GM21447 (cell line): ENCODE results near the gene CHRNA5.

Experiments
- ATAC-seq: cut with Tn5 transposase; IDR thresholded peaks from one replicate; pipeline ENCODE4 v1.9.1; 2021; ENCODE audit not compliant: unreplicated experiment

The CHRNA5 gene

DNA sequence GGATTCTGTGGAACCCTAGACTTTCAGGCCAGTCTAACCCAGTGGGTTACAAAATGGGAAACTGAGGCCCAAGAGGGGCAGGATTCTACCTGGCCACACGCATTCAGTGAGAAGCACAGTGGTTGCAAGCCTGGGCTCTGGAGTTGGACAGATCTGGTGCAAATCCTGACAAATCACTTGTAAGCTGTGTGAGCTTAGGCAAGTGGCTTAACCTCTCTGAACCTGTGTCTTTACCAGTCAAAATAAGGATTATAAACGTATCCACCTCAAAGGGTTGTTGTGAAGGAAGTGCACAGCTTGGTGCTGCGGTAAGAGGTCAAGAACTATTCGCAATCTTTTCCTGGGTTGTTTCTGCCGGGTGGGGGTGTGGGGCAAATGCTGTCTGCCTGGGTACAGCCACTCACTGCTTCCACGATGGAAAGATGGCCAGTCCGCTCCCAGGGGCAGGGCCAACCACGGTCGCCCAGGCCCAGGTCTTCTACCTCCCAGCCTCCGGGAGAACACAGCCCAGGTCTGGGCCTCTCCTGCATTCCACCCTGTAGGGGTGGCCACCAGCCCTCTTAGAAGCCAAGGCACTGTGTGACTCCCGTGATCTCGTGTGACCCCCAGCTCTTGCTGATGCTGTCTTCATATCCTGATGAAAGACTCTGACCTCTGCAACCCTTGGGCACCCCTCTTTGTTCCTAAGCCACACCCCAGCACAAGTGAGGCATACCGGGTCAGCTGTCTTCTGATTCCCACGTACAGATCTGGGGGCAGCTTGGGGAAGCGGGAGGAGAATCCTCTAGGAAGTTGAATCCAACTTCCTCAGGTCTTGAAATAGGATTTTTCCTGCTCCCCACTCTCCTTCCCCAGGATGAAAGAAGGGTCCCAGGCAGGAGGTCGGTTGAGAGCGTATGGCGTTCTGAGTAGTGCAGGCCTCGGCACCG, 54.0 kb downstream of the CHRNA5 start:
- no peak for ATAC-seq

DNA sequence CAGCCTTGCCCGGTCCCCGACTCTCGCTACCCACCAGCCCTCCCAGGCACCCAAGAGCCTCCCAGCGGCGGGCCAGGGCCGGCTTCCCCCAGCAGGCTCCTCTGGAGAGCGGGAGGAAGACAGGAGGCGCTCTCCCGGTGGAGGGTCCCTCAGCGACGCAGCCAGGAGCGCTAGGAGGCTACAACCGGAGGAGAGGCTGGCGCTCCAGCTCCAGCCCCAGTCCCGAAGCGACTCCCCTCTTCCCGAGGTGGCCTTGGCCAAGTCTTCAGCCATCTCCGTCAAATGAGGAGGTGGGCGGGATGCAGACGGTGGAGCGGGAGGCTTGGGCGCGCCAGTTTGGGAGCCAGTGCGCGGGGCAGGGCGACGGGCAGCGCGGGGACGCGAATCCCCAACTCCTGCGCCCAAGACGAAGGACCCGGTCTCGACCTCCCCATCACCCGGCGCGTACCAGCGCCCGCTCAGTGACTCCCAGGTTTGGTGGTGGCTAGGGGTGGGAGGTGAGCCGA, 54.8 kb downstream of the CHRNA5 start:
- no peak for ATAC-seq

DNA sequence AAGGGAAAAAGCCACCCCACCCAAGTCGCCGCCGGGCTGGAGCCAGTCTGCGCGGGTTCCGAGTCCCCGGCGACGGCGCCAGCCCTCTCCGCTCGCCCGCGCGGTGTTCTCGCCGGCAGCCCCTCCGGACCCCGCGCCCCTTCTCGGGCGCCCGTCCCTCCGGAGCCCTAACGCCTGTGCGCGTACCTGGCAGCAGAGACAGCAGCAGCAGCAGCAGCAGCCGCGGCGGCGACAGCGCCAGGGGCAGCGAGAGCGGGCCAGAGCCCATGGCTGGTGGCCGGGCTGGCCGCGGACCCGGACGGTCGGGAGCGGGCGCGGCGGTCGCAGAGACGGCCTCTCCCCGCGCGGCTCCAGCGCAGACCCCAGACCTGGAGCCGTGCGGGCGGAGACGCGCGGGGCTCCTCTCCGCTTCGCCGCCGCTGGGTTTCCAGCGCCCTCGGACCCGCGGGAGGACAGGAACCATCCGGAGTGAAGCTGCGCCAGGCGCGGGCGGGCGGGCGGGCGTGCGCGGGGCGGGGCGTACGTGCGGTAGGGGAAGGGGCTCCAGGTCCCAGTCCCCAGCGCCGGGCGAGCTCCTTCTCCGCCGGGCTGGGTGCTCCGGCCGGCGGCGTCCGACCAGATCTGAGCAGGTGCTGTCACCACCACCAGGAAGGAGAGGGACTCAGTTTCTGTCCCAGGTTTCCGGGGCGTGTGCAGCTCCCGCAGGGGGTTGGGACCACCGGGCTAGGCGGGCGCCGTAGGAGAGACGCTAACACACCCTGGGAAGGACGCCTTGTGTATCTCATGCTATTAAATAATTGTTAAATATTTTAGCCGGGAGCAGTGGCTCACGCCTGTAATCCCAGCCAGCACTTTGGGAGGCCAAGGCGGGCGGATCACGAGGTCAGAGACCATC, 55.5 kb downstream of the CHRNA5 start, which contains the start of gene CHRNA3:
Gene CHRNA3, minus strand, starts transcription at position 470 of the 895 bp plus-strand sequence. Its CDS starts 202 bp downstream, at position 268.
- ATAC-seq = no peak

DNA sequence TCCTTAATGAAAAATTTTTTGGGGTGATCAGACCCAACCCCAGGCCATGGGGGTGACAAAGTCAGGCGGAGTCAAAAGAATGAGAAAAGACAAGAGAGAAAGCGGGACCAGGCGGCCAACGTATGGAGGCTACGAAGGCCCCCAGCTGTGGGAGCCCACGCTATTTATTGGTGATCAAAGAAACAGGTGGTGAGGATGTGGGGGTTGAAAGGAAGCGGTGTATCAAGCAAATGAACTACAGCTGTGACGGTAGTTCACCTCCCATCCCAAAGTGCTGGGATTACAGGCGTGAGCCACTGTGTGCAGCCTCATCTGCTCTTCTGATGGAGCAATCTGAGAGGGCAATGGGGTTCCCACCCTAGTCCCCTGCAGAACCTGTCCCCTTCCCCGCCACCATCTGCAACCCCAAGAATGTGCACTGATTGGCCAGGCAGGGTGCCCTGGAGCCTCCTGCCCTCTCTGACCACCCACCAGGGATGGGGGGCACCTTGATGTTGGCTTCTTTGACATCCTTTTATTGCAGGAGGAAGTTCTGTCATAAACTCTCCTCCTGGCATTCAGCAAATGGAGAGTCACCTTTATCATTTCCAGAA, 56.6 kb downstream of the CHRNA5 start:
- no peak for ATAC-seq

DNA sequence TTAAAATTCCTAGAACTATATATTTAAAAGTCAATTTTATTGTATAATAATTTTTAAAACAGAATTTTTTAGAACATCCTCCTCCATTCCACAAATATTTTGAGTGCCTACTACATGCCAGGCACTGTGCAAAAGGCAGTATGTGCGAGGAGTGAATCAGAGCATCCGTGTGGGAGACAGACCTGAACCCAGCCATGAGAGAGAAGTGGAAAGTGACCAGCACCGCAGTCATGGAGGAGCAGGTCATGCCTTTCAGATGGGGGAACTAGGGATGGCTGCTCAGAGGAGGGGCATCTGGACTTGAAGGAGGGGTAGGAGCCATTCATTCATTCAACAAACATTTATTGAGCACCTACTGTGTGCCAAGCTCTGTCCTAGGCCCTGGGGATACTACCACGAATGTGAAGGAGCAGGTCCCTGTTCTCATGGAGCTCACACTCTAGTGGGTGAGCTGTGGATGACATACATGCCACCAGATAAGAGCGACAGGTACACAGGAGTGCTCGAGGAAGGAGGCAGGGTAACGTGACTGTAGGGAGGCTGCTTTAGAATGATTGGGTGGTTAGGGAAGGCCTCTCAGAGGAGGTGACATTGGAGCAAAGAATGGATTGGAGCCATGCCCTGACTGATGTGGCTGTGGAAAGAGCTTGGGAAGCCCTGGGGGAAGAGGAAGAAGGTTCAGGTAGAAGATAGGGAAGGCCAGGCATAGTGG, 58.6 kb downstream of the CHRNA5 start:
- no peak for ATAC-seq

DNA sequence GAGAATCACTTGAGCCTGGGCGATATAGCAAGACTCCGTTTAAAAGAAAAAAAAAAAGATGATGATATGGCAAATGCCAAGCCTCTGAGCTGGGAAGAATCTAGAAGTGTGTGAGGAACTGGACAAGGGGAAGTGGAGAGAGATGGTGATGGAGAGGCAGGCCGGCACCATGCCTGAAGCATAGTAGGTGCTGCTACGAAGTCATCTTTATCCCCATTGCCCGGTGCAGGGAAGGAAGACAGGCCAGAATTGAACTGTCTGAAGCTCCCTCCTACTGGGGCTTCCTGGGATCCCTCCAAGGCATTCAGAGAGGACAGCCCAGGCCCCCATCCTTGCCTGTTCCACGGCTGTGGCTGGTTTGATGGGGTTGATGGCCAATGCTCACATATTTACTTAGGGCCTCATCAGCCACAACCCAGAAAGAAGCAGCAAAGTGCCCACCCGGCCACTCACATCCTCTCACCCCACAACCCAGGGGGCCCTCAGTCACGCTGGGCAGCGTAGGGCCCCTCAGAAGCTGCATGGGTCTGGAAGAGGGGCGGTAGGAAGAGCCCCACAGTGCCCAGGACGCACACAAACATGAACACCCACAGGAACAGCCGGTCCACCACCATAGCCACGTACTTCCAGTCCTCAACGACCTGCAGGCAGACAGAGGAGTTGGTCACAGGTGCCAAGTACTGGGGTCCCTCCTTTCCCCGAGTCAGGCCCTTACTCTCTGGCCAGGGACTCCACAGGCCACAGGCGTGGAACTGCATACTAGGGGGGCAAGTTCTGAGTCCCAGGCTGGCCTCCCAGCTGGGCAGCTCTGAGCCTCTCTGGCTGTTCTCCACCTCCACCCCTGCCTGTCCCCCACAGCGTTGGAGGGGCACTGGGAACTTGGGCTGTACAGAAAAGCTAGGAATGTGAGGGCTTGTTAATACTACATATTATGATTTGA, 59.6 kb downstream of the CHRNA5 start:
- no peak for ATAC-seq

DNA sequence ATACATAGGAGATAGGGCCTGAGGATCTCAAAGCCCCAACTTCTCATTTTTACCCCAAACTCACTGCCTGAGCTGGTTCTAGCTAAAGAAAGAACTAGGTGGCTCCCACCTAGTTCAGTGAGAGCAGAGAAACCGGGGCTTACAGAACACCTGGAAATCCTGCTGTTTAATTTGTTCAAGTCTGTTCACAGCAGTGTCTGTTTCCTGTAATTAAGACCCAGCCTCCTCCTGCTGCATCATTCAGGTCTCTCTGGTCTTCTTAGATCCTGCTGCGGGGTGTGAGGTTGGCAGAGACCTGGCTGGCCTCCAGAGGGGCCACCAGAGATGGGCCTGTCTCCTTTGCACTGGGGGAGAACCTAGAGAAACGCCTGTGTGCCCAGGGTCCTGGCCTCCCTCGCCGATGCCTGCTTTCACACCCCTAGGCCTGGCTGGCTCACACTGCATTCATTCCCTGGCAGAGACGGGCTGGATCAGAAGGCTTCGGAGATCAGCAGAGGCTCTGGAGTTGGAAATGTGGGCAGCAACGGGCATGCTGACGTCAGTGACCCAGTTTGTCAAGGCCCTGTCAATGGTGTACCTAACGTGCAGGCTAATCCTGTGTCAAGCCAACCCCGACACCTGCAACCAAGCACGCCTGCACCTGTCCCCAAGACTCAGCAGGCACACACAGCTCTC, 60.4 kb downstream of the CHRNA5 start:
- ATAC-seq = no peak

DNA sequence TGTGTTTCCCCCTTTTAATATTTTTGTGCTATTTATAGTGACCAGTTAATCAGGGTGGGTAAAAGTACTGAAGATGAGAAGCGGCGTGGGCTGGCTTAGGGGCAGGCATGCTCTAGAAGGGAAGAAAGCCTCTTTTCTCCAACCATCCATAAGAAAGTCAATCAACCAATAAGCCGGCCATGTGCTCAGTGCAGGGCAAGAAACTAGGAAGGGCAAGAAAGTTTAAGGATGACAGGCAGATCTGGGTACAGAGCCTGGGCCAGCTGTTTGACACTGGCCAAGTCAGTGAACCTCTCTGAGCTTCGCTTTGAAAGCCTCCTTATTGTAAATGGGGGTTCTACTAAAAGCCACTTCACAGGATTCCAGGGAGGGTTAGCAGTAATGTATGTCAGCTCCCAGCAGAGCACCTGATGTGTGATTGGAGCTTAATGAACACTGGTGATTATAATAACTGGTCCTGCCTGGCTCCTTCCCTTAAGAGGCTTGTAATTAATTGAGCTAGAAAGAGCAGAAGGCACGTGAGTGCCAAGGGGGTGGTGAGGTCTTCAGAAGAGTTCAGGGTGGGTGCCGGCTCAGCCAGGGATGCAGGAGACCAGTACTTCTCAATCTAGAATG, 61.2 kb downstream of the CHRNA5 start:
- ATAC-seq = no peak

DNA sequence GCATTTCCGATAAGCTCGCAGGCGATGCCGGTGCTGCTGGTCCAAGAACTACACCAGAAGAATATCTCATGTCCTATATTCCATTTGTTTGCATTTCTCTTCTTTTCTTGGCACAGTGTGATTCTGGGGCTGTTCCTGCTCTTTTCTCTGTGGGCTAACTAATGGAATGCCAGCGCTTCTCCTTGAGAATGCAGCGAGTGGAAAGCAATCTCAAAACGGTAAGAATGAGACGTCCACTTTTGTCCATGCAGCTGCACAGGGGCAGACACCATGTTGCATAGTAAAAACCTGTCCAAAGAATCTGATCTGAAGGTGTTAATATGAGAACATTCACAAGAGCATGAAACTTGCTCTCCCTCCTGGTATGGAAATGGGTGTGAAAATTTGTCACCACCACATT, 62.0 kb downstream of the CHRNA5 start:
- ATAC-seq = no peak

DNA sequence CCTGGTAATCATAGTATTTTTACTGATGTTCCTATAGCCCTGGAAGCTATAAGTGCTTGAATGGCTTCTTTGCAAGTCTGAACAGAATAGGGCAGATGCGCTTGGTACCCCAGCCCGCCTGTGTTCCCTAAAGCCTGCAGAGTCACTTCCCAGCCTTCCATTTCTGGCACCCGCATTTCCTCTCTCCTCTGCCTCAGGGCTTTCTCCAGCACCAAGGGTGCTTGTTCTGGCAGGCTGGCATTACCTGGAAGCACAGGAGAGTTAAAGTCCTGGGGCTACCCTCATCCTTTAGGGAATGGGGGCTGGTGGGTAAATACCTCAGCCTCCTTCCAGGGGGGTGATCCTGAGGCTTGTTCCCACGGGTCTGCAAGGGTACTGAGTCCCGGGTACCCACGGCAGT, 62.9 kb downstream of the CHRNA5 start:
- ATAC-seq = no peak

DNA sequence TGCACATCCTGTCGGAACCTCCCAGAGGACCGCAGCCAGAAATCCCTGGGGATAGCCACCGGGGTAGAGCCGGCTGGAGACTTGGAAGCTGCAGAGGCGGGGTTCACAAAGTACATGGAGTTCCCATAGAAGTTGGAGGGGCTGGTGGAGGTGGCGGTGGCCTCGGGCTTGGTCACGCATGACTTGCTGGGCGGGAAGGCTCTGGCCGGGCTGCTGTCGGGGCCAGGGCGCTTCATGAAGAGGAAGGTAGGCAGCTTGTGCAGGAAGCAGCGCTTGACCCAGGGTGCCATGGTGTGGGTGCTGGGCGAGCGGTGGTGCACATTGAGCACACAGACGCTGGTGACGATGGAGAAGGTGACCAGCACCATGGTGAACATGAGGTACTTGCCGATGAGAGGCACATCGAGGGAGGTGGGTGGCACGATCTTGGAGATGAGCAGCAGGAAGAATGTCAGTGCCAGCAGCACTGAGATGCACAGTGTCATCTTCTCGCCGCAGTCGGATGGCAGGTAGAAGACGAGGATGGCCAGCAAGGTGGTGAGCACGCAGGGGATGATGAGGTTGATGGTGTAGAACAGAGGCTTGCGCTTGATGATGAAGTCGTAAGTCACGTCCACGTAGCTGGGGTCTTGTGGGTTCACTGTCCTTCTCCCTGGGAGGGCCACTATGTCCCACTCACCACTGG, 63.9 kb downstream of the CHRNA5 start:
- no peak for ATAC-seq

DNA sequence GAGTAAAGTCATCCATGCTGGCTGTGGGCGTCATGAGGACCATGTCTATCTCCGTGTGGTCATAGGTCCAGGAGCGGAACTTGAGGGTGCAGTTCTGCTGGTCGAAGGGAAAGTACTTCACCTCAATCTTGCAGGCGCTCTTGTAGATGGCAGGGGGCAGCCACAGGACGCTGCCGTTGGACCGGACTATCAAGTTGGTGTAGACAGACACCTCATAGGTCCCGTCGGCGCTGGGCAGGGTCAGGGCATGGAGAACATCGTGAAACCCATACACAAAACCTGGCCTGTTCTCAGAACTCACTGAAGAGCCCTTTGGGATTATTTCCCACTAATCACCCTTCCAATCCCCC, 64.4 kb downstream of the CHRNA5 start:
- no peak for ATAC-seq

DNA sequence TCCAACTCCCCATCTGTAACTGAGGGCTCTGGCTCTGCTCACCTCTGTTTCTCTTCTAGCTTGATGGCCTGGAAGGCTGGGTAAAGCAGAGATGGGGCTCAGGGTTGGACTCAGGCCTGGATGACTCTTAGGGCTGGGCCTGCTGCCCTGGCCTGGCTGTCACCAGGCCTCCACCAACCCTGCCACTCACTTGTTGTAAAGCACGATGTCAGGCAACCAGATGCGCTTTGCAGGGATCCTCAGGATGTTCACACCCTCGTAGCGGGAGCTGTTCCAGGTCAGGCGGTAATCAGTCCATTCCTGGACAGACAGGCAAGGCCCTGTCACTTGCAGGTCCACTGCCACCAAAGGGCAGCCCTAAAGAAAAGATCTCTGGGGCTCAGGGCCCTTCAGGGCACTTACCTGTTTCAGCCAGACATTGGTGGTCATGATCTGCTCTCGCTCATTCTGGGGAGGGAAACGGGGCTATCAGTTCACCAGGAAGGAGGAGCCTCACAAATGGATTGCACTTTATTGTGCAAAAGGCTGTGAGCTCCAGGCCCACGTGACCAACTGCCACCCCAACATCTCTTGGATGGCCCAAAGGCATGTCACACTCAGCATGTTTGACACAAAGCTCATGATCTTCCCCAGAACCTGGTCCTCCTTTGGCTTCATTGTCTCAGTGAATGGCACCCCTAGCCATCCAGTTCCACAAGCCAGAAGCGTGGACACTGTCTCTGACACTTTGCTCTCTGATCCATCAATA, 65.7 kb downstream of the CHRNA5 start:
- no peak for ATAC-seq

DNA sequence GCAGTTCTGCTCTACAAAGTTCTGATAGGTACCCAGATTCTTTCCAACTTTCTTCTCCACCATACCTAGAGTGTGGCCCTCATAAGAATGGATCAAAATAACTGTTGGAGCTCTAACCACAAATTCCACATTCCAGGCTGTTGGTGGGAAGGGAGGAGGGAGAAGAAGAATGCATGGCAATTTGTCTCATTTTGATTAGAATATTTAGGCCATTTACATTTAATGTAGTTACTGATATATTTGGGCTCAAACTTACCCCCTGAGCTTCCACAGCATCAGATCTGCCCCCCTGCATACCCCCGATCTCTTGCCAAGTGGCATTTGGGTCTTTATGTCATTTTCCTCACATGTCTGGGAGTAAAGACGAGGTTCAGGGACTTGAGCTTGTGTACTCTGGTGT, 68.0 kb downstream of the CHRNA5 start:
- no peak for ATAC-seq

DNA sequence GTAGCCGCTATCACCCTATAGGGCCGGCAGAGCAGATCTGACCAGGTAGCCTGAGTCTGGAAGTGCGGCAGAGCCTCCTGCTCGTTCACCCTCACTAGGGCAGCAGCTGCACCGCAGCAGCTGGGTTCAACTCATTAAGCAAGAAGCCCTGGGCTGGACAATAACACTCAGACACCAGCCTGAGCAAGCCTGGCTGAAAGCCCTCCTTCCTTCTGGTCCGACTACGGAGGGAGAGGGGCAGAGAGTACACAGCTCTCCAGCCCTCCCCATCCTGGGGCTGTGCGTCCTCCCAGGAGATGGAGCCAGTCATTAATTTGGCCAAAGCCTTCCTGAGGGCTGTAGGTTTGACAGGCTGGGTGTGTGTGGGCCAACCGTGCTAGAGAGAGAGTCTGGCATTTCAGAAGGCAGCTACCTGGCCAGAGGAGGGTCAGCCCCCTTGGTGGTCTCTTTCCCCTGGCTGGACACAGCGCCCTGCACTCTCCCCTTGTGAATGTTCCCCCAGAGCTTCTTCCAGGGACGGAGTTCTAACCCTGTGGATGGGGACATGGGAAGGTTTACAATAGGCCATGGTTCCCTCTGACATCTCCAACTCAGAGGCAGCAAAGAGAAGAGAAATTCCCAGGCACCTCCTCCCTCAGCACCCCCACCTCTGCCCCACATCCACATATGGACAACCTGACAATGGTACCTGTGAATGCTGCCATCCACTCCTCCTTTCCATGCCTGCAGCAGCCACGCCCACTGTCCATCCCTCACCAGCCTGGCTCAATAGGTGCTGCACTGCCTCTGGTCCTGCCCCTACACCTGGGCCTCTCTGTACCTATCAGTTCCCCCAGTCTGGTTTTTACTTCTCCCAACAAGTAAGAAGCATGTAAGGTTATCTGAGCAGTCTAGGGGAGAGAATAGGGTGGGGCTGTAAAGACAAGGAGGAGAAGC, 69.2 kb downstream of the CHRNA5 start:
- ATAC-seq = no peak

DNA sequence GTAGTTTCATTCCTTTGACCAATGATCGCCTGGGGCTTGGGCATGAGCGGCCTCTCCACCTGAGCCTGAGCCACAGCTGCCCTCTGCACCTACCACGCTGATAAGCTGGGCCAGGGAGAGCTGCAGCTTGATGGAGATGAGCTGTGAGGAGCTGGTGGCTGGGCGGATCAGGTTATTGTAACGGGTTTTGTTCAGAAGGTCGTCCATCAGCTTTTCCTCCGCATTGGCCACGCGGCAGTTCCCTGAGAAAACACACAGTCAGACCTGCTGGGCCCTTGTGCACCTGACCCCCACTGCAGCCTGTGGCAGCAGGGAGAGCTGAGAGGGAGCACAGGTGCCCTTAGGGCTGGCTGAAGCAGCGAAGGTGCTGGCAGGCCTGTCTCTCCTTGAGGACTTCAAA, 70.0 kb downstream of the CHRNA5 start:
- ATAC-seq = no peak
